Retinal pigment epithelial cell (primary cell): ENCODE data around the gene MAU2.

Source experiments
- DNase-seq: peaks from one replicate; pipeline ENCODE4 v3.0.0-alpha.2; 2010; ENCODE audit warnings: low read depth
- H3K4me3 ChIP-seq: 2 replicates; pipeline ENCODE4 v1.5.1; 2011; ENCODE audit warnings: mild to moderate bottlenecking, low read length, control low read depth, moderate library complexity
- TF ChIP-seq, protein P1 (sequence below): conservative IDR thresholded peaks from 2 replicates; pipeline ENCODE4 v1.5.1; 2011; ENCODE audit warnings: low read depth, low read length, control low read depth, inconsistent platforms

MAU2 gene

DNA sequence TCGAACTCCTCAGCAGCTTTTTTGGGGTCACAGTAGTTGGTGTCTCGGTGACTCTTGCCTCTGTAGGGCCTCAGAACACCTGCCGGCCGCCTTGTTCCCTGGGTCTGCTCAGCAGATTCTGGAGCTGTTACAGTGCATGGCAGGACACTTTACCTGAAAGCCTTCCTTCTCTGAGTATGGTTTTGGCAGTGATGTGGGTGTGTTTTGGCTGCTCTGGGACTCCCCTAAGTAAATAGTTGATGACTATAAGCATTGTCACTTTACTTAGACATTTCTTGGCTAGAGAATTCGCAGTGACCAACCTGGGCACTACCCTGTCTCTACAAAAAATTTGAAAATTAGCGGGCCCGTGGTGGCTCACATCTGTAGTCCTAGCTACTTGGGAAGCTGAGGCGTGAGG is 7.0 kb downstream of the MAU2 start:
- TF ChIP-seq, protein P1, sequence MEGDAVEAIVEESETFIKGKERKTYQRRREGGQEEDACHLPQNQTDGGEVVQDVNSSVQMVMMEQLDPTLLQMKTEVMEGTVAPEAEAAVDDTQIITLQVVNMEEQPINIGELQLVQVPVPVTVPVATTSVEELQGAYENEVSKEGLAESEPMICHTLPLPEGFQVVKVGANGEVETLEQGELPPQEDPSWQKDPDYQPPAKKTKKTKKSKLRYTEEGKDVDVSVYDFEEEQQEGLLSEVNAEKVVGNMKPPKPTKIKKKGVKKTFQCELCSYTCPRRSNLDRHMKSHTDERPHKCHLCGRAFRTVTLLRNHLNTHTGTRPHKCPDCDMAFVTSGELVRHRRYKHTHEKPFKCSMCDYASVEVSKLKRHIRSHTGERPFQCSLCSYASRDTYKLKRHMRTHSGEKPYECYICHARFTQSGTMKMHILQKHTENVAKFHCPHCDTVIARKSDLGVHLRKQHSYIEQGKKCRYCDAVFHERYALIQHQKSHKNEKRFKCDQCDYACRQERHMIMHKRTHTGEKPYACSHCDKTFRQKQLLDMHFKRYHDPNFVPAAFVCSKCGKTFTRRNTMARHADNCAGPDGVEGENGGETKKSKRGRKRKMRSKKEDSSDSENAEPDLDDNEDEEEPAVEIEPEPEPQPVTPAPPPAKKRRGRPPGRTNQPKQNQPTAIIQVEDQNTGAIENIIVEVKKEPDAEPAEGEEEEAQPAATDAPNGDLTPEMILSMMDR = no peak

DNA sequence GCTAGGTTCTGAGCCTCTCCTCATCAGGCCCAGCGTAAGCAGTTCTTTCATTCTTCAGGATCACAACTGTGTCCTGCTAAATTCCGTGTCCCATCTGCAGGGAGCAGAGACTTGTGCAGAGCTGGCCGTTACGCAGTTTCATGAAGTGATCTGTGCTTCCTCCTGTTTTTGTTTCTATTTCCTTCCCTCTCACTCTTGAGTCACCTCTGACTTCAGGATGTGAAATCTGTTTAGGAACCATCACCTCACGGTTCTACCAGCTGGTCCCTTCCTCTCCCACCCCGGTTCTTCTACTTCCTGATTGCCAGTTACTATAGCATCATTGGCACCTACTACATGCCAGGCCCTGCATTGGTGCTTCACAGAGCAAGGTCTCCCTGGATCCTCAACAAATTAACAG is 8.5 kb downstream of the MAU2 start:
- TF ChIP-seq, protein P1 = no peak

More for the DNA sequence above, 7.0 kb downstream of the MAU2 start:
- DNase-seq = no peak
- no peak overlapping the region for H3K4me3 ChIP-seq

DNA sequence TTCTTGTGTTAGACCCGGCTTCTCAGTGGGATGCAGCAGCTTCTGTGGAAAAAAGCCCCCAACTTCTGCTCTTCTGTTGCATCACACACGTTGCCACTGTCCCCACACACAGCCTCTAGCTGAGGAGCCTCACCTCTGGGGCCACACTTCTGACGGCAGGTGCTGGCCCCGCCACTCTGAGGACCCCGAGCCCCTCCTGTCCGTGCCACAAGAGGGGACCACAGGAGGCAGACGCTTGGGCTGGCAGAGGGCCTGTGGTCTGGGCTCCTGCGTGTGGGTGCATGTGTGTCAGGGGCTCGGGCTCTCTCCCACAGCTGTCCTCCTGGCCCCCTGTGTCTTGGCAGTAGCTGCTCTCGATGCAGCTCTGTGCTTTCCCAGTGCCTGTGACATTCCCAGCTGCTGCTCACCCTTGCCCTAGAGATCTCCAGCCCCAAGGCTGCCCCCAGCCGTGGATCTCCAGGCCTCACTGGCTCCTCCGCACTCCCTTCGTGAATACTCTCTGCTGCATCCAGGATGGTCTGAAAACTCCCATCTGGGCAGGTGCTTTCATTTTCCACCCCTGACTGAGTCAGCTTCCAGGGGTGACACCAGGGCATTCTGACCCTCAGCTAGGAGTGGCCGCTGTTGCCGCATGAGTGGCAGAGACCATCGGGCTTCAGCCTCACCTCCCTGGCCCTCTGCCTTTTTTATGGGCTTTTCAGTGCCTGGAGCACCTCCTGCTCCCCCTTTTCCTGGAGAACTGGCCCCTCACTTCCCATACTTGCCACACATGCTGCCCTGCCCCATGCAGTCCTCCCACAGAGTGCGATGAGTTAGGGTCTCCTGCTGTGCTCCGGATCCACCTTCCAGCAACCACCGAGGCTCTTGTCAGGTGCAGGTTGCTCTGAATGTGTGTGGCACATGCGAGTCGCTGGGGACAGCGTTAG is 13.7 kb downstream of the MAU2 start:
- TF ChIP-seq, protein P1 = no peak
- DNase-seq = no peak
- no peak overlapping the region for H3K4me3 ChIP-seq

More for the DNA sequence above, 8.5 kb downstream of the MAU2 start:
- no peak for DNase-seq
- no peak overlapping the region for H3K4me3 ChIP-seq

DNA sequence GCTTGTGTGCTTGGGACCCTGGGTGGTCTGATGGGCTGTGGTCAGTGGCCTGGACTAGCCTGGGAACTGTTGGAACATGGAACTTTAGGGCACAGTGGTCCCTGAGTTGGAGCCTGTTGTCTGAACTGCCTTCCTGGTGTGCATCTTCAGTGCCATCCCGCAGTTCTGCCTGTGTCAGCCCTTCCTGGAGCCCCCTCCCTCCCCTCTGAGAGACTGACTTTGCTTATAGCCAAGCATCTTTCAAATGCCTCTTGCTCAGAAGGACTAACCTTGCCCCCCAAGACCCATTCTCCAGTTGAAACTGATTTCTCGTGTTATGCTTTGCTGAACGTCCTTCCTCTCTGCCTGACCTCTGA is 14.3 kb downstream of the MAU2 start:
- no peak overlapping the region for H3K4me3 ChIP-seq
- DNase-seq = no peak

DNA sequence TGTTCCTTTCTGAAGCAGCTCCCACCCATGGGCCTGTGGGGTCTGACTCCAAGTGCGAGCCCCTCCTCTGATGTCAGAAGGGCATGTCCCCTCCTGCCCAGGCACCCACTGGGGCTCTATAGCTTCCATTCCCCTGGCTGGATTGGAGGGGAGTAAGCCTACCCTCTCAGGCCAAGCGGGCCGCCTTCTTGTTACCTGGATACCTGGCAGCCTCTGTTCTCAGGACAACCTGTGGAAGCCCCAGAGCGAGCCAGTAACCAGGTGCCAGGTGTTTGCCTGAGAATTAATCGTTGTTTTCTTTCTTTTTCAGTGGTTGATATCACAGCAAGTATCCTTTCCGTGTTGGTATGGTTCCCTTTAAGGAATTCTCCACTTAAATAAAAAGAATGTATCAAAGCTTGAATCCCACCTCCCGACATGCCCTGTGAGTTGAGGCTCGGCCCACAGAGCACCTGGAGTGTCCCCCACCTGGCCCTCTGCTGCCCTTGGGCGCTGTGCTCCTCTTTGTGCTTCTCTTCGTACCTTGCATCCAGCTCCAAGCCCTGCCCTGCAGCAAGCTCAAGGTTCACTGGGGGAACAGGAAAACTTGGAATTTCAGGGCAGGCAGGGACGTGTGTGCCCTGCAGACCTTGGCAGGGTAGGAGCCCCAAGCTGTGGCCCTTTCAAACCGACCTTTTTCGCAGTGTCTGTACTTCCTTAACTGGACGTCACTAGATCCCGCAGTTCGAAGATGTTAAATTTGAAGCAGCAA is 15.0 kb downstream of the MAU2 start:
- no peak for DNase-seq
- H3K4me3 ChIP-seq = no peak overlapping the region
- TF ChIP-seq, protein P1 = no peak

More for the DNA sequence above, 14.3 kb downstream of the MAU2 start:
- TF ChIP-seq, protein P1 = no peak

DNA sequence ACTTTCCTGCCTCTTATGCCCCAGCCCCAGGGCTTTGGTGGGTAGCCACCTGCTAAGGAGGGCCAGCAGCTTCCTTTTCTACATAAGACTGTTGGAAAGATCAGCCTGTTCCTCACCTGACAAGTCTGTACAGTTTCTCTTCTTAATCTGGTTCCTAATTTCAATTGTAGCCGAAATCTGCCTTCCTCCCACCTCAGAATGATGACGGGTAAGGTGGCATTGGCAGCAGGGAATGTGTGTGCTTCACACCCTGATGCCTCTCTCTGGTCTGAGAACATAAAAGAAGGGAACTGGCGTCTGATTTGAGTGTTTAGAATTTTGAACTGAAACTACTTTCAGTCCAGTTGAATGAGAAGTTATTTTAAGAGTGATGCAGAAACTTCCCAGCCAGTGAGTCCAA is 16.0 kb downstream of the MAU2 start:
- TF ChIP-seq, protein P1 = no peak
- no peak for DNase-seq
- no peak overlapping the region for H3K4me3 ChIP-seq

DNA sequence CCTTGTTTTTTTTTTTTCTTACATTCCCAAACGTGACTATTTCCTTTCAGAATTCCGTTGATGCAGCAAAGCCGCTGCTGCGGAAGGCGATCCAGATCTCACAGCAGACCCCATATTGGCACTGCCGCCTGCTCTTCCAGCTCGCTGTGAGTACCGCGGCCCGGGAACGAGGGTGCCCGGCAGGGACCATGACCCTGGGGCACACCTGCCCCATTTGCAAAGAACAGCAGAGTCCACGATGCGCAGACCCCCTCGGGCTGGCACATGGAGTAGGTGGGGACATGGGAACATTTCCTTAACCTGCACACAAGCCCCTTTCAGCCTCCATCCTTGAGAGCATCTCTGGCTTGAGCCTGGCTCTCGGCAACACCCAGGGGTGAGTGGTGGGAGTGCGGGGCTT is 16.5 kb downstream of the MAU2 start:
- no peak for DNase-seq
- H3K4me3 ChIP-seq = no peak overlapping the region
- TF ChIP-seq, protein P1 = no peak
